Mesothelial cell of epicardium (in vitro differentiated cells): Measurements from ENCODE around the gene P2RX6. TPM values are rescaled to one million over a fixed set of nuclear protein-coding genes. Genes with fewer than 3 reads are reported as not detected.
A peak's percentile ranks its signal among the peaks of the same experiment; 100 is the strongest.
"Not testable (repeated sequence)": the region's sequence is repeated elsewhere in the genome, so short reads cannot be mapped to it uniquely, and the experiment has no call there.

Experiments
- DNase-seq, 2 experiments: peaks; one replicate each; pipeline ENCODE4 v3.0.0; 2021; ENCODE audit warnings: low spot score in 2 of 2; ENCODE audit not compliant: unreplicated experiment in 2 of 2
- H3K27ac Mint-ChIP-seq: 2 replicates; pipeline ENCODE4 v1.8.0; 2021; ENCODE audit warnings: mixed read lengths
- H3K27me3 Mint-ChIP-seq: 2 replicates; pipeline ENCODE4 v1.8.0; 2021; ENCODE audit warnings: low read depth, mixed read lengths
- H3K36me3 Mint-ChIP-seq: 2 replicates; pipeline ENCODE4 v1.8.0; 2021; ENCODE audit warnings: mixed read lengths
- H3K4me1 Mint-ChIP-seq: 2 replicates; pipeline ENCODE4 v1.8.0; 2021; ENCODE audit warnings: mixed read lengths
- H3K4me3 Mint-ChIP-seq: 2 replicates; pipeline ENCODE4 v1.8.0; 2021; ENCODE audit warnings: mild to moderate bottlenecking, moderate library complexity, mixed read lengths
- H3K9me3 Mint-ChIP-seq: 2 replicates; pipeline ENCODE4 v1.8.0; 2021; ENCODE audit warnings: mixed read lengths
- total RNA-seq: library from RNA; stranded (reverse); gene quantifications from 3 replicates; pipeline ENCODE4 v1.2.1, GENCODE V29; 2021
- TF ChIP-seq, protein P1 (sequence below): fragments of 200-600 bp; sonication (generic); IDR thresholded peaks from one replicate; pipeline ENCODE4 v1.5.0; 2021; ENCODE audit warnings: antibody characterized with exemption; ENCODE audit not compliant: unreplicated experiment

The P2RX6 gene
- total RNA-seq, 1 donor from 2014 or later = 0.72 TPM

DNA sequence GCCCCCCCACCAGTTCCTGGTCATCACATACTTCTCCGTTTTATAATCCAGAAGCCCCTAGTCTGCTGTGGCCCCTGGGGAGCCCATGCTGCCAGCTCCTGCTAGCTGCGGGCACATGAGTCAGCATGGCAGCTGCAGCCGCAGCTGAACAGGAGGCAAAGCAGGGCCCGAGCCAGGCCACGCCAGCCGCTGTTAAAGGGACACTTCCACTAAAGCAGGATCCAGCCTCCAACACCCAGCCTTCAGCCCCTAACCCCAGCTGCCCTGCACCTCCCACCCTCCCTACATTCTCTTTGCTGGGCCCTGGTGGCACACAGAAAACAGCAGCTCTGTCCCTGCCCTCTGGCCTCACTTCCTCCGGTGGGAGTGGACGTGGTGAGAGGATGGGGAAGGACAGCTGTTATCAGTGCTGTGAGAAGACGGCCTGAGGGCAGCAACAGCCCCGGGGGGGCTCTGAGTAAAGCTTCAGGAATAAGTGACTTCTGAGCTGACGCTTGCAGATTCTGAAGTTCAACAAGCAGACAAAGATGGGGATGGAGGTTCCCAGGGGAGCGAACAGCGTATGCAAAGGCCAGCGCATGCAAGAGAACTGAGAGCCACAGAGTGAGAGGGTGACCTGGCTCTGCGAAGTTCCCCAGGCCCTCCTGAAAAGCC lies 30.1 kb downstream of the P2RX6 start:
- TF ChIP-seq, protein P1, sequence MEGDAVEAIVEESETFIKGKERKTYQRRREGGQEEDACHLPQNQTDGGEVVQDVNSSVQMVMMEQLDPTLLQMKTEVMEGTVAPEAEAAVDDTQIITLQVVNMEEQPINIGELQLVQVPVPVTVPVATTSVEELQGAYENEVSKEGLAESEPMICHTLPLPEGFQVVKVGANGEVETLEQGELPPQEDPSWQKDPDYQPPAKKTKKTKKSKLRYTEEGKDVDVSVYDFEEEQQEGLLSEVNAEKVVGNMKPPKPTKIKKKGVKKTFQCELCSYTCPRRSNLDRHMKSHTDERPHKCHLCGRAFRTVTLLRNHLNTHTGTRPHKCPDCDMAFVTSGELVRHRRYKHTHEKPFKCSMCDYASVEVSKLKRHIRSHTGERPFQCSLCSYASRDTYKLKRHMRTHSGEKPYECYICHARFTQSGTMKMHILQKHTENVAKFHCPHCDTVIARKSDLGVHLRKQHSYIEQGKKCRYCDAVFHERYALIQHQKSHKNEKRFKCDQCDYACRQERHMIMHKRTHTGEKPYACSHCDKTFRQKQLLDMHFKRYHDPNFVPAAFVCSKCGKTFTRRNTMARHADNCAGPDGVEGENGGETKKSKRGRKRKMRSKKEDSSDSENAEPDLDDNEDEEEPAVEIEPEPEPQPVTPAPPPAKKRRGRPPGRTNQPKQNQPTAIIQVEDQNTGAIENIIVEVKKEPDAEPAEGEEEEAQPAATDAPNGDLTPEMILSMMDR = no peak
- Mint-ChIP-seq H3K4me3 (peak overlapping the region; percentile 95), H3K36me3 (no peaks in the 10 kb centered on the region), H3K9me3 (no peaks in the 10 kb centered on the region), H3K27ac (peak overlapping the region; percentile 97), H3K27me3 (no peaks in the 10 kb centered on the region), H3K4me1 (peaks cover 25% of the 10 kb centered on the region)
- no peak for DNase-seq

DNA sequence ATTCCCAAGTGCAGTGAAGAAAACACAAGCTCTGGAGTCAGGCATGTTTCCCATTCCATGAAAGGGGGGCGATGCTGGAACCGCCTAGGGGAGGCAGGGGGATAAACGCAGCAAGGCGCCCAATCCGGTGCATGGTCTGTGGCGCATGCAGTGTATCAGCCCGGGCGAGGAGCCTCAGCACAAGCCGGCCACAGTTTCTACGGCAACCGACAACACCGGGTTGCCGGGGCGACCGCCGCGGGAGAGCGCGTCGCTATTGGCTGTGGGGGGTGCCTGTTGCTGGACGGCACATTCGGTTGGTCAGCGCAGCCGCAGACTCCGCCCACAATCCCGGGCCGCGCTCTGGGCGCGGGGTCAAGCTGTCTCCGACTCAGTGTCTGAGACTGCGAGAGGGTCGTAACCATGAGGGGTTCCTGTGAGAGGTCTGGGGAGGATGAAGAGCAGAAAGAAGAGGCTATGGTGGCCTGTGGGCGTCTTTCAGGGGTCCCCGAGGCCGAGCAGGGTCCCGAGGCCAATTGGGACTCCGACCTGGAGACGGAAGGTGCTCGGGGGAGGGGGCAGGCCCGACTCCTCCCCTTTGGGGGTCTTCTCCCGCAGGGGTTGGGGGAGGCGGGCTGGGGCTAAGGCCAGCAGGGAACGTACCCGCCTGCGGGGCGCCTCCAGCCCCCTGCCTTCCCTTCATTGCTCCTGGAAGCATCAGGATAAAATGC lies 30.8 kb downstream of the P2RX6 start, which contains the start of gene LRRC74B:
Gene LRRC74B, plus strand, starts transcription at position 362 of the 710 bp plus-strand sequence. Its CDS starts 41 bp downstream, at position 403.
- Mint-ChIP-seq H3K36me3 (no peaks in the 10 kb centered on the region), H3K4me1 (peaks cover 22% of the 10 kb centered on the region), H3K27ac (peak within 1 kb of the TSS; percentile 97), H3K9me3 (no peaks in the 10 kb centered on the region), H3K27me3 (no peaks in the 10 kb centered on the region), H3K4me3 (peak within 1 kb of the TSS; percentile 95)
- peak; percentile 86 to 91 for DNase-seq
- TF ChIP-seq, protein P1 = no peak

DNA sequence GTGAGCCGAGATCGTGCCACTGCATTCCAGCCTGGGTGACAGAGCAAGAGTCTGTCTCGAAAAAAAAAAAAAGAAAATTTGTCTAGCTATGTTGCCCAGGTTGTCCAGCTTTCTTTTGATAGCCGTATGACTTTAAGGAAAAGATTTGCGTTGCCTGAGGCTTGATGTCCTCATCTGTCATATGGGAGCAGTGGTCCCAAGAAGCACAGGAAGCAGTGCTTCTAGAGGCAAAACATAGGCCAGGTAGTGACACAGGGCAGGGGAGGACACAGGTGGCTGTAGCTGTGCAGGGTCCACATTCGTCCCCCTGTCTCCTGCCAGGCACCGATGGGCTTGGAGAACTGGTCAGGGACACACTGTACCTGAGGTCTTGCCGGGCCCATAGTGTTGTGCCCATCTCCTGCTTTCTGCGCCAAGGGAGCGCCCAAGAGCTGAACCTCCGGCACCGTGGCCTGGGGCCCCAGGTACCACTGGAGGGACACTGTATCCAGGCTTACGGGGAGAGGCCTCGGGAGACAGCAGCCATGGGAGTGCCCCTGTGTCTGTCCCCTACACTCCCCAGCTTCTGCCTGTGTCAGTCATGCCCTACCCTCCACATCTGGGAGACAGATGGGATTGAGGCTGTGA lies 32.2 kb downstream of the P2RX6 start:
- Mint-ChIP-seq H3K4me1 (peaks cover 26% of the 10 kb centered on the region), H3K4me3 (no peak overlapping the region), H3K27me3 (no peaks in the 10 kb centered on the region), H3K36me3 (no peaks in the 10 kb centered on the region), H3K27ac (no peak overlapping the region), H3K9me3 (no peaks in the 10 kb centered on the region)
- DNase-seq = no peak
- TF ChIP-seq, protein P1 = no peak

DNA sequence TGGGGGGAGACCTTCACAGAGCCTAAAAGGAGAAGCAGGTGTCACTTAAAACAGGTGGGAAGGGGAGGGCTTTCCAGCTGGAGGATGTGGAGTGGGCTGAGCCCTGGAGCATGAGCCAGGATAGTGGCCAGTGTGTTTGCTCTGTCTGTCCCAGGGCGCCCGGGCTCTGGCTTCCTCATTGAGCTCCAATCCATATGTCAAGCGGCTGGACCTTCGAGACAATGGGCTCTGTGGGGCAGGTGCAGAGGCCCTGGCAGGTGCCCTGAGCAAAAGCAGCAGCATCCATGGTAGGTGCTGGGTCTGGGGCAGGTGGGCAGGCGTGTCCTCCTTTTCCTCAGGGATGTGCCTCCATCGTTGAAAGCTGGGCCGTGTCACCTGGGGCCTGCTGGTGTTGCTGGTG lies 32.8 kb downstream of the P2RX6 start:
- H3K27me3 Mint-ChIP-seq = no peaks in the 10 kb centered on the region
- H3K4me1 Mint-ChIP-seq = peaks cover 26% of the 10 kb centered on the region
- H3K4me3 Mint-ChIP-seq = no peak overlapping the region
- H3K36me3 Mint-ChIP-seq = no peaks in the 10 kb centered on the region
- no peaks in the 10 kb centered on the region for H3K9me3 Mint-ChIP-seq
- H3K27ac Mint-ChIP-seq = no peak overlapping the region
- no peak for DNase-seq
- TF ChIP-seq, protein P1 = no peak

DNA sequence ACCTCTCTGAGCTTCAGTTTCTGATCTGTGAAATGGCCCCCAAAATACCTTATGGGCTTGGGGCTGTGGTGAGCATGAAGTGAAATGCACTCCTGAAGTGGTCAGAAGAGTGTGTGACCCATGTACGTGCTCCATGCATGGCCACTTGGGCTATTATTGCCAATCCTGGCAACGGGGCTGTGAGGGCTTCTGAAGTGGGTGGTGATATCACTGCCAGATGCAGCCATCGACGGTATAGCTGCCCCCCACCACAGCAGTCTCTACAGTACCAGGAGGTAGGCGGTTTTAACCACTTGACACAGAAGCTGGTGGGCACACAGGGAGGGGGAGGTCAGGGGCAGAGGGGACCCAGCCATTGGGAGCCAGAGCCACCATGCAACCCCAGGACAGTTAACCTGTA lies 33.5 kb downstream of the P2RX6 start:
- H3K4me3 Mint-ChIP-seq, H3K27me3 Mint-ChIP-seq, H3K9me3 Mint-ChIP-seq, H3K27ac Mint-ChIP-seq, DNase-seq, H3K36me3 Mint-ChIP-seq: not testable (repeated sequence)
- peaks cover 20% of the 10 kb centered on the region for H3K4me1 Mint-ChIP-seq

DNA sequence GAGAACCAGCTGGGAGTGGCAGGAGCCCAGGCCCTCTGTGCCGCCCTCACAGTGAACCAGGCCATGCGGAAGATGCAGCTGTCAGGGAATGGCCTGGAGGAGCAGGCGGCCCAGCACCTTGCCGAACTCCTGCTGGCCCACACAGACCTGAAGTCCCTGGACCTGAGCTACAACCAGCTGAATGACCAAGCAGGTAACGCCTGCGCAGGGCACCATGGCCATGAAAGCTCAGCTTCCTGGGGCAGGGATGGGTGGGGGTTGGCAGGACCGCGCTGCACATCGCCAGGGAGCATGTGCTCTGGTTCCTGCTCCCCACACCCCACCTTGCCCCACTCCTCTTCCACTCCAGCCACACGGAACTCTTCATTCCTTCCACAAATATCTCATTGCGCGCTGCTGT lies 34.0 kb downstream of the P2RX6 start:
- H3K4me3 Mint-ChIP-seq, H3K9me3 Mint-ChIP-seq, H3K27ac Mint-ChIP-seq, H3K36me3 Mint-ChIP-seq, DNase-seq, H3K27me3 Mint-ChIP-seq: not testable (repeated sequence)
- peaks cover 15% of the 10 kb centered on the region for H3K4me1 Mint-ChIP-seq
